ENCODE results near the gene CLC.

The CLC gene

GRCh38 chr19:39684267-39684666 is 53.6 kb downstream of the CLC start:
- no peak overlapping the region for H3K4me3 ChIP-seq (ENCODE audit: low read depth, low read length)
- no peak for DNase-seq (ENCODE audit: low read depth)
- TF ChIP-seq CTCF (IDR thresholded peaks at IDR 0.05; ENCODE audit: insufficient read depth, low read depth, low read length, missing control alignments) = no peak

- no peak for DNase-seq (ENCODE audit: low read depth)
- H3K4me3 ChIP-seq (ENCODE audit: low read depth, low read length) = no peak overlapping the region
- no peak for TF ChIP-seq CTCF (IDR thresholded peaks at IDR 0.05; ENCODE audit: insufficient read depth, low read depth, low read length, missing control alignments)
Observed at GRCh38 chr19:39681416-39681815, 56.4 kb downstream of the CLC start.
